COLO668 (cell line): ENCODE measurements around the gene RHEB.

Experiments used
- DNase-seq: peaks from one replicate; lab custom pipeline; 2025; ENCODE audit not compliant: unreplicated experiment; lab: John Stamatoyannopoulos, UW

Gene RHEB

GRCh38 chr7:151451156-151451555 is 68.5 kb downstream of the RHEB start:
- no peak for DNase-seq

- no peak for DNase-seq
Observed at GRCh38 chr7:151449990-151450389, 69.7 kb downstream of the RHEB start.

- DNase-seq: peak; percentile 41
Observed at GRCh38 chr7:151448261-151449252, 71.1 kb downstream of the RHEB start.

- no peak for DNase-seq
Observed at GRCh38 chr7:151447901-151448260, 71.8 kb downstream of the RHEB start.

GRCh38 chr7:151447312-151447711 is 72.4 kb downstream of the RHEB start:
- no peak for DNase-seq

GRCh38 chr7:151446412-151446811 is 73.3 kb downstream of the RHEB start:
- DNase-seq: no peak

- DNase-seq: no peak
Observed at GRCh38 chr7:151444632-151445031, 75.1 kb downstream of the RHEB start.

GRCh38 chr7:151442776-151443496 is 76.8 kb downstream of the RHEB start:
- DNase-seq: no peak

- DNase-seq: no peak
Observed at GRCh38 chr7:151440799-151441445, 78.8 kb downstream of the RHEB start.

GRCh38 chr7:151439855-151440798 is 79.6 kb downstream of the RHEB start, which contains the start of gene CRYGN:
Gene CRYGN (minus strand): TSS chr7:151440141. CDS start chr7:151439917, 224 bp downstream.
- no peak for DNase-seq

- no peak for DNase-seq
Observed at GRCh38 chr7:151438864-151439601, 80.7 kb downstream of the RHEB start.

GRCh38 chr7:151437866-151438516 is 81.7 kb downstream of the RHEB start:
- DNase-seq: no peak

GRCh38 chr7:151437159-151437553 is 82.5 kb downstream of the RHEB start:
- no peak for DNase-seq

GRCh38 chr7:151436446-151437158 is 83.1 kb downstream of the RHEB start:
- no peak for DNase-seq

GRCh38 chr7:151435971-151436370 is 83.7 kb downstream of the RHEB start:
- no peak for DNase-seq

GRCh38 chr7:151435103-151435916 is 84.4 kb downstream of the RHEB start:
- DNase-seq: no peak

GRCh38 chr7:151434549-151434948 is 85.1 kb downstream of the RHEB start:
- no peak for DNase-seq
